AG04450 (cell line): ENCODE results near the gene POMT1. TPM values are rescaled to one million over a fixed set of nuclear protein-coding genes. Genes with fewer than 3 reads are reported as not detected.

Experiments used
- CTCF ChIA-PET: fragments of 300-600, 350-600 bp; formaldehyde crosslinking; extraction: SDS; loops from one replicate; lab custom pipeline; 2022; ENCODE audit warnings: antibody characterized with exemption, inconsistent platforms; lab: Charles Lee
- POLR2A ChIA-PET: fragments of 350-600 bp; formaldehyde crosslinking; extraction: SDS; loops from one replicate; lab custom pipeline; 2021; ENCODE audit warnings: antibody characterized with exemption, inconsistent platforms; lab: Yijun Ruan, JAX
- DNase-seq: peaks from one replicate; pipeline ENCODE4 v3.0.0-alpha.2; 2011; ENCODE audit warnings: low read depth, low spot score
- H3K27ac ChIP-seq: one replicate; pipeline ENCODE4 v1.5.1; 2012; ENCODE audit warnings: low read depth, low read length, control low read depth
- H3K27me3 ChIP-seq: one replicate; pipeline ENCODE4 v1.6.0; 2012; ENCODE audit warnings: low read length; ENCODE audit not compliant: control insufficient read depth, insufficient read depth
- H3K4me3 ChIP-seq: 2 replicates; pipeline ENCODE4 v1.5.1; 2011; ENCODE audit warnings: mild to moderate bottlenecking, low read depth, low read length, control low read depth
- H3K9me3 ChIP-seq: 2 replicates; pipeline ENCODE4 v1.5.1; 2012; ENCODE audit warnings: low read length; ENCODE audit not compliant: control insufficient read depth, insufficient read depth
- CTCF ChIP-seq: IDR thresholded peaks from 2 replicates; pipeline ENCODE4 v1.5.1; 2011; ENCODE audit warnings: low read depth, low read length, control low read depth, inconsistent platforms
- polyA plus RNA-seq: library from polyadenylated mRNA; depleted of rRNA; stranded (reverse); fragments of >200 nt; gene quantifications from 2 replicates; pipeline ENCODE4 v1.2.3, GENCODE V29; 2011

Gene POMT1
- polyA plus RNA-seq, 1 experiment = 23.8 TPM

GRCh38 chr9:131523451-131524435 lies 21.0 kb downstream of the POMT1 start:
- Histone ChIP-seq H3K27me3 (no peaks in the 10 kb centered on the region), H3K9me3 (no peaks in the 10 kb centered on the region; the same call in 1 of the 2 replicates), H3K4me3 (no peak overlapping the region), H3K27ac (no peak overlapping the region)
- ChIA-PET CTCF (no interaction called here), POLR2A (no interaction called here)
- no peak for DNase-seq
- TF ChIP-seq CTCF = no peak

- CTCF ChIA-PET = no interaction called here
- Histone ChIP-seq H3K4me3 (no peak overlapping the region), H3K9me3 (no peaks in the 10 kb centered on the region; the same call in 1 of the 2 replicates), H3K27ac (no peak overlapping the region), H3K27me3 (no peaks in the 10 kb centered on the region)
- POLR2A ChIA-PET = no interaction called here
- no peak for TF ChIP-seq CTCF
- no peak for DNase-seq
Observed at GRCh38 chr9:131524665-131525315, 22.1 kb downstream of the POMT1 start.

GRCh38 chr9:131525643-131526565 lies 23.2 kb downstream of the POMT1 start:
- no peaks in the 10 kb centered on the region for H3K27me3 ChIP-seq
- no peak overlapping the region for H3K27ac ChIP-seq
- no peak overlapping the region for H3K4me3 ChIP-seq
- no peaks in the 10 kb centered on the region; the same call in 1 of the 2 replicates for H3K9me3 ChIP-seq
- ChIA-PET POLR2A (no interaction called here), CTCF (no interaction called here)
- TF ChIP-seq CTCF = no peak
- no peak for DNase-seq

- no peak overlapping the region for H3K4me3 ChIP-seq
- TF ChIP-seq CTCF = no peak
- H3K27me3 ChIP-seq = no peaks in the 10 kb centered on the region
- ChIA-PET POLR2A (no interaction called here), CTCF (no interaction called here)
- no peak for DNase-seq
- H3K9me3 ChIP-seq = no peaks in the 10 kb centered on the region; the same call in 1 of the 2 replicates
- no peak overlapping the region for H3K27ac ChIP-seq
Observed at GRCh38 chr9:131528186-131528585, 25.5 kb downstream of the POMT1 start.
